EL (cell line): Measurements from ENCODE around the gene LPCAT3.

ENCODE experiments used
- DNase-seq: peaks from one replicate; pipeline ENCODE4 v3.0.0-alpha.2; 2016

The LPCAT3 gene

GRCh38 chr12:6962285-6963015 lies 55.8 kb downstream of the LPCAT3 start:
- no peak for DNase-seq

- DNase-seq: peak; percentile 76
Measured at GRCh38 chr12:6961695-6962284, 56.5 kb downstream of the LPCAT3 start.

GRCh38 chr12:6961278-6961694 lies 57.0 kb downstream of the LPCAT3 start:
- peak; percentile 55 for DNase-seq

GRCh38 chr12:6960593-6961277 lies 57.5 kb downstream of the LPCAT3 start:
- DNase-seq: peak; percentile 40

GRCh38 chr12:6959805-6960592 lies 58.3 kb downstream of the LPCAT3 start:
- no peak for DNase-seq

GRCh38 chr12:6959058-6959804 lies 59.0 kb downstream of the LPCAT3 start:
- no peak for DNase-seq

- DNase-seq: no peak
Measured at GRCh38 chr12:6958609-6959057, 59.6 kb downstream of the LPCAT3 start.

- DNase-seq: no peak
Measured at GRCh38 chr12:6957741-6958608, 60.3 kb downstream of the LPCAT3 start.

GRCh38 chr12:6957151-6957701 lies 61.0 kb downstream of the LPCAT3 start:
- no peak for DNase-seq

- DNase-seq: no peak
Measured at GRCh38 chr12:6956021-6956727, 62.1 kb downstream of the LPCAT3 start.

GRCh38 chr12:6955108-6956020 lies 62.9 kb downstream of the LPCAT3 start:
- DNase-seq: no peak

- no peak for DNase-seq
Measured at GRCh38 chr12:6954316-6955107, 63.8 kb downstream of the LPCAT3 start.

GRCh38 chr12:6953442-6954315 lies 64.6 kb downstream of the LPCAT3 start:
- no peak for DNase-seq

GRCh38 chr12:6952863-6953441 lies 65.3 kb downstream of the LPCAT3 start:
- DNase-seq: no peak

GRCh38 chr12:6952121-6952862 lies 66.0 kb downstream of the LPCAT3 start:
- DNase-seq: no peak

GRCh38 chr12:6951551-6952120 lies 66.6 kb downstream of the LPCAT3 start:
- DNase-seq: no peak
